ENCODE data around the gene DEFB129. TPM values are rescaled to one million over a fixed set of nuclear protein-coding genes. Genes with fewer than 3 reads are reported as not detected.
"Not testable (repeated sequence)": the region's sequence is repeated elsewhere in the genome, so short reads cannot be mapped to it uniquely, and the experiment has no call there.

The DEFB129 gene
- total RNA-seq, 4 donors from 2014 or later = not detected

DNA sequence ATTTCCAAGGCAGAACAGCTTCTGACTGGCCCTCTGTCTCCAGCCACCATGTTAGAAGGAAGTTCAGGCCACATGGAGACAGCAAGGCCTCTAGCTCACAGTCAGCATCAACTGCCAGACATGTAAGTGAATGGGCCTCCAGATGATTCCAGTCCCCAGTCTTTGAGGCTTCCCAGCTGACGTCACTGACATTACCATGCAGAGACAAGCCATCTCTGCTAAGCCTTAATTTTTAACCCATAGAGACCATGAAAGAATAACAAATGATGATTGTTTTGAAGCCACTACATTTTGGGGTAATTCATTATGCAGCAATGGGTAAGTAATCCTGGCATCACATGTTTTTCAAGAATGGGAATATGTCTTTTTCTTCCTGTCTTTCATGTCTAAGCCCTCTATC is 11.3 kb upstream of the DEFB129 start:
- intact Hi-C loops (cut with DNase I; ENCODE audit: low total_unique reads) = no loop called here
- TF ChIP-seq POLR2AphosphoS5 (IDR thresholded peaks at IDR 0.05) = no peak
- TF ChIP-seq, protein P1, sequence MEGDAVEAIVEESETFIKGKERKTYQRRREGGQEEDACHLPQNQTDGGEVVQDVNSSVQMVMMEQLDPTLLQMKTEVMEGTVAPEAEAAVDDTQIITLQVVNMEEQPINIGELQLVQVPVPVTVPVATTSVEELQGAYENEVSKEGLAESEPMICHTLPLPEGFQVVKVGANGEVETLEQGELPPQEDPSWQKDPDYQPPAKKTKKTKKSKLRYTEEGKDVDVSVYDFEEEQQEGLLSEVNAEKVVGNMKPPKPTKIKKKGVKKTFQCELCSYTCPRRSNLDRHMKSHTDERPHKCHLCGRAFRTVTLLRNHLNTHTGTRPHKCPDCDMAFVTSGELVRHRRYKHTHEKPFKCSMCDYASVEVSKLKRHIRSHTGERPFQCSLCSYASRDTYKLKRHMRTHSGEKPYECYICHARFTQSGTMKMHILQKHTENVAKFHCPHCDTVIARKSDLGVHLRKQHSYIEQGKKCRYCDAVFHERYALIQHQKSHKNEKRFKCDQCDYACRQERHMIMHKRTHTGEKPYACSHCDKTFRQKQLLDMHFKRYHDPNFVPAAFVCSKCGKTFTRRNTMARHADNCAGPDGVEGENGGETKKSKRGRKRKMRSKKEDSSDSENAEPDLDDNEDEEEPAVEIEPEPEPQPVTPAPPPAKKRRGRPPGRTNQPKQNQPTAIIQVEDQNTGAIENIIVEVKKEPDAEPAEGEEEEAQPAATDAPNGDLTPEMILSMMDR (IDR thresholded peaks at IDR 0.05) = no peak
- no peak for TF ChIP-seq POLR2A (IDR thresholded peaks at IDR 0.05)
- no peak for TF ChIP-seq EP300 (IDR thresholded peaks at IDR 0.05; ENCODE audit: low read depth)
- no peak overlapping the region for H3K4me3 ChIP-seq
- H3K9me3 ChIP-seq = no peaks in the 10 kb centered on the region
- no peaks in the 10 kb centered on the region for H3K4me1 ChIP-seq
- 85% methylated on average over 1 of the region's 1 CpG; no CpG with 5 or more reads in 1 of the 2 donors for WGBS, 2 donors (ENCODE audit: low coverage in 1 of 2)
- in situ Hi-C loops (cut with MboI; ENCODE audit: low pct_ligation_motif_present in 1 of 4, low pct_unique_long_range_greater_than_20kb in 1 of 4, low sequenced_read_pairs in 3 of 4) = no loop called here
- peaks cover 30% of the 10 kb centered on the region for H3K27me3 ChIP-seq
- DNase-seq = no peak
- H3K27ac ChIP-seq = no peak overlapping the region
- H3K36me3 ChIP-seq = no peaks in the 10 kb centered on the region

DNA sequence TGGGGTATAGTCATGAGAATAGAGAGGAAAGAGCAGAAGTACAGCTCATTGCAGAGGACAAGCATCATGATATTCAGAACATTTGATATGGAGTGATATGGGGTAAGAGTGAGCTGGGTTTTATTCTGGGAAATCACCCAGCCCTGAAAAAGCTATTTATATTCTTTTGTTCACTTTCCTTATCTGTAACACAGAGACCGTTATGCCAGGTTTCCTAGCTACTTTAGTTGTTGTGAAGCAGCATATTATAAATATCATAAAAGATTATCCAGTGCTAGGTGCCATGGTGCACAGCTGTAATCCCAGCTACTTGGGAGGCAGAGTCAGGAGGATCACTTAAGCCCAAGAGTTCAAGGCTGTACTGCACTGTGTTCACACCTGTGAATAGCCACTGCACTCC is 9.8 kb upstream of the DEFB129 start:
- TF ChIP-seq, protein P1 (IDR thresholded peaks at IDR 0.05) = no peak
- TF ChIP-seq POLR2A (IDR thresholded peaks at IDR 0.05) = no peak
- no peak for TF ChIP-seq POLR2AphosphoS5 (IDR thresholded peaks at IDR 0.05)
- no peak for TF ChIP-seq EP300 (IDR thresholded peaks at IDR 0.05; ENCODE audit: low read depth)
- Histone ChIP-seq H3K4me3 (no peak overlapping the region), H3K27ac (no peak overlapping the region), H3K4me1 (no peaks in the 10 kb centered on the region), H3K27me3 (peaks cover 44% of the 10 kb centered on the region), H3K36me3 (no peaks in the 10 kb centered on the region), H3K9me3 (no peaks in the 10 kb centered on the region)
- no peak for DNase-seq
- in situ Hi-C loops (cut with MboI; ENCODE audit: low pct_ligation_motif_present in 1 of 4, low pct_unique_long_range_greater_than_20kb in 1 of 4, low sequenced_read_pairs in 3 of 4) (no loop called here), intact Hi-C loops (cut with DNase I; ENCODE audit: low total_unique reads) (no loop called here)
- 58 to 63% methylated on average over 1 of the region's 1 CpG for WGBS, 2 donors (ENCODE audit: low coverage in 1 of 2)

DNA sequence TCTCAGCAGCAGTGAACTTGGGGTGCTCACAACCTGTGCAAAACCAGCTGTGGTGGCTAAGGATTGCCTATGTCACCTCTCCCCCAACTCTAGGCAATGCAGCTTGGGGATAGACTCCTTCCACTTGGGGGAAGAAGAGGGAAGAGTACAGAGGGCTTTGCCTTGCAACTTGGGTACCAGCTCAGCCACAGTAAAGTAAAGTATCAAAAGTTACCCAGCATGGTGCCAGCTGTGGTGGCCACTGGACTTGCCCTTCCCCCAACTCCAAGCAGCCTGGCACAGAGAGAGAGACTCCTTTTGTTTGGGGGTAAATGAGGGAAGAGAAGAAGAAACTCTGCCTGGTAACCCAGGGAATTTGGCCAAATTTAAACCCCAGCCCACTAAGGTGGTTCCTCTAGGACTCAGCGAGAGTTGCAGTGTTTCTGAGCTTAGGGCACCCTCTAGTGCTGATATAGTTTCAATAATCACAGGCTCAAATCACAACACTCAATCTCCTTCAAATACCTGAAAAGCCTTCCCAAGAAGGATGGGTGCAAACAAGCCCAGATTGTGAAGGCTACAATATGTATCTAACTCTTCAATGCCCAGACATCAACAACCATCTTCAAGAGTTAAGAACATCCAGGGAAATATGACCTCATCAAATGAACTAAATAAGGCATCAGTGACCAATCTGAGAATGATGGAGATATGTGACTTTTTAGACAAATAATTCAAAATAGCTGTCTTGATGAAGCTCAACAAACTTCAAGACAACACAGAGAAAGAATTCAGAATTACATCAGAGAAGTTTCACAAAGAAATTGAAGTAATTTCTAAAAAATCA is 7.6 kb upstream of the DEFB129 start:
- no peak overlapping the region for H3K4me3 ChIP-seq
- WGBS, 2 donors (ENCODE audit: low coverage in 1 of 2) = 0% methylated on average over 1 of the region's 1 CpG; no CpG with 5 or more reads in 1 of the 2 donors
- H3K4me1 ChIP-seq = no peaks in the 10 kb centered on the region
- intact Hi-C loops (cut with DNase I; ENCODE audit: low total_unique reads) = no loop called here
- DNase-seq = no peak
- no peaks in the 10 kb centered on the region for H3K9me3 ChIP-seq
- in situ Hi-C loops (cut with MboI; ENCODE audit: low pct_ligation_motif_present in 1 of 4, low pct_unique_long_range_greater_than_20kb in 1 of 4, low sequenced_read_pairs in 3 of 4) = no loop called here
- H3K36me3 ChIP-seq = no peaks in the 10 kb centered on the region
- TF ChIP-seq POLR2A (IDR thresholded peaks at IDR 0.05) = no peak
- TF ChIP-seq EP300 (IDR thresholded peaks at IDR 0.05; ENCODE audit: low read depth) = no peak
- TF ChIP-seq, protein P1 (IDR thresholded peaks at IDR 0.05) = no peak
- no peak for TF ChIP-seq POLR2AphosphoS5 (IDR thresholded peaks at IDR 0.05)
- peaks cover 51% of the 10 kb centered on the region for H3K27me3 ChIP-seq
- H3K27ac ChIP-seq = no peak overlapping the region

DNA sequence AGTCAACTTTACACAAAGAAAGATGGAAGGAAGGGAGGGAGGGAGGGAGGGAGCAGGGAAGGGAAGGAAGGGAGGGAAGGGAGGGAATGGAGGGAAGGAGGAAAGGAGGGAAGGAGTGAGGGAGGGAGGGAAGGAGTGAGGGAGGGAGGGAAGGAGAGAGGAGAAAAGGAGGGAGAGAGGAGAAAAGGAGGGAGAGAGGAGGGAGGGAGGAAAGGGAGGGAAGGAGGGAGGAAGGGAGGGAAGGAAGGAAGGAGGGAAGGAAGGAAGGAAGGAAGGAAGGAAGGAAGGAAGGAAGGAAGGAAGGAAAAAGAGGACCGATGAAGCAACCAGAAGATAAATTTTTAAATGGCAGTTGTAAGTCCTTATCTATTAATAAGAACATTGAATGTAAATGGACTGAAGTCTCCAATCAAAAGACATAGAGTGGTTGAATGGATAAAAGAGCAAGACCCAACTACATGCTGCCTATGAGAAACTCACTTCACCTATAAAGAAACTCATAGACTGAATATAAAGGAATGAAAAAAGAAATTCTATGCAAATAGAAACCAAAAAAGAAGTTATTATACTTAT is 5.7 kb upstream of the DEFB129 start:
- DNase-seq = no peak
- Histone ChIP-seq H3K4me1 (no peaks in the 10 kb centered on the region), H3K9me3 (no peaks in the 10 kb centered on the region), H3K27ac (no peak overlapping the region), H3K36me3 (no peaks in the 10 kb centered on the region), H3K27me3 (peaks cover 51% of the 10 kb centered on the region), H3K4me3 (no peak overlapping the region)
- TF ChIP-seq EP300 (IDR thresholded peaks at IDR 0.05; ENCODE audit: low read depth) (no peak), POLR2A (IDR thresholded peaks at IDR 0.05) (no peak), POLR2AphosphoS5 (IDR thresholded peaks at IDR 0.05) (no peak)
- TF ChIP-seq, protein P1 (IDR thresholded peaks at IDR 0.05) = no peak
- intact Hi-C loops (cut with DNase I; ENCODE audit: low total_unique reads) = no loop called here
- WGBS, 2 donors (ENCODE audit: low coverage in 1 of 2) = 56 to 93% methylated on average over 1 of the region's 1 CpG
- in situ Hi-C loops (cut with MboI; ENCODE audit: low pct_ligation_motif_present in 1 of 4, low pct_unique_long_range_greater_than_20kb in 1 of 4, low sequenced_read_pairs in 3 of 4) = no loop called here

DNA sequence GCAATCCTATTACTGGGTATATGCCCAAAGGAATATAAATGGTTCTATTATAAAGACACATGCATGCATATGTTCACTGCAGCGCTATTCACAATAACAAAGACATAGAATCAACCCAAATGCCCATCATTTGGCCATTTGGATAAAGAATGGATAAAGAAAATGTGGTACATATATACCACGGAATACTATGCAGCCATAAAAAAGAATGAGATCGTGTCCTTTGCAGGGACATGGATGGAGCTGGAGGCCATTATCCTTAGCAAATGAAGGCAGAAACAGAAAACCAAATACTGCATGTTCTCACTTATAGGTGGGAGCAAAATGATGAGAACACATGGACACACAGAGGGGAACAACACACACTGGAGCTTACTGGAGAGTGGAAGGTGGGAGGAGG is 1.2 kb upstream of the DEFB129 start:
- 69 to 80% methylated on average over 3 of the region's 3 CpGs for WGBS, 2 donors (ENCODE audit: low coverage in 1 of 2)
- peaks cover 22% of the 10 kb centered on the region for H3K27me3 ChIP-seq
- intact Hi-C loops (cut with DNase I; ENCODE audit: low total_unique reads); DNase-seq; H3K9me3 ChIP-seq; H3K4me3 ChIP-seq; in situ Hi-C loops (cut with MboI; ENCODE audit: low pct_ligation_motif_present in 1 of 4, low pct_unique_long_range_greater_than_20kb in 1 of 4, low sequenced_read_pairs in 3 of 4); H3K4me1 ChIP-seq; H3K36me3 ChIP-seq; H3K27ac ChIP-seq: not testable (repeated sequence)

Data from transverse colon (tissue), 4 donors.